Psoas muscle (tissue), 8 donors: ENCODE data around the gene ARHGAP32. TPM values are rescaled to one million over a fixed set of nuclear protein-coding genes. Genes with fewer than 3 reads are reported as not detected.
"Not testable (repeated sequence)": the region's sequence is repeated elsewhere in the genome, so short reads cannot be mapped to it uniquely, and the experiment has no call there.

Experiments used
- ATAC-seq, 4 donors: fragments of 200-7000 bp; cut with Tn5 transposase; one replicate each; pipeline ENCODE4 v1.9.1; 2020; ENCODE audit warnings: moderate library complexity in 3 of 4, mild to moderate bottlenecking in 2 of 4
- DNase-seq, 2 donors: peaks; one replicate each; pipeline ENCODE4 v3.0.0-alpha.2; 2020
- H3K27ac ChIP-seq: fragments of 200-600 bp; one replicate; pipeline ENCODE4 v1.8.0; 2022
- H3K27me3 ChIP-seq, 3 donors: fragments of 200-600 bp in 1 of 3; one replicate each; pipeline versions ENCODE4 v1.6.1 to v1.8.0; 2013 to 2022; ENCODE audit warnings: low read length in 2 of 3, mild to moderate bottlenecking in 2 of 3, moderate library complexity in 1 of 3; ENCODE audit not compliant: insufficient read depth in 3 of 3
- H3K36me3 ChIP-seq, 2 donors: fragments of 200-600 bp in 1 of 2; one replicate each; pipeline versions ENCODE4 v1.6.1 to v1.8.0; 2013 to 2022; ENCODE audit warnings: low read depth in 1 of 2, mild to moderate bottlenecking in 1 of 2, moderate library complexity in 1 of 2; ENCODE audit not compliant: insufficient read depth in 1 of 2
- H3K4me1 ChIP-seq: fragments of 200-600 bp; one replicate; pipeline ENCODE4 v1.8.0; 2022
- H3K4me3 ChIP-seq: fragments of 200-600 bp; one replicate; pipeline ENCODE4 v1.8.0; 2022; ENCODE audit warnings: mild to moderate bottlenecking
- H3K9me3 ChIP-seq: fragments of 200-600 bp; one replicate; pipeline ENCODE4 v1.8.0; 2022
- WGBS, 3 donors: extraction: QIAGEN DNeasy Blood & Tissue Kit; methylation state at CpG; one replicate each; pipeline versions ENCODE4 v1.1.6 to v1.1.7; 2013; 5-methylcytosine and 5-hydroxymethylcytosine counted together
- intact Hi-C, 2 donors: fragments of 100-400 bp; cut with DNase I; formaldehyde crosslinking; loops; one replicate each; pipeline versions ENCODE4 v1.11.0 to v1.14.2; 2022
- polyA plus RNA-seq, 3 donors: library from polyadenylated mRNA; stranded (reverse); fragments of 200-250 nt; gene quantifications; one replicate each; pipeline ENCODE4 v1.2.3, GENCODE V29; 2013
- total RNA-seq, 4 donors: library from RNA; stranded (reverse); fragmentation: NEBNext Ultra II Directional in 2 of 4; extraction: Animal tissue kit (Norgen Biotek cat#: 25700) in 2 of 4; gene quantifications; one replicate each; pipeline versions ENCODE4 v1.2.1 to v1.2.4, GENCODE V29; 2021 to 2023
- TF ChIP-seq, protein P1 (sequence below): fragments of 200-600 bp; IDR thresholded peaks from one replicate; pipeline ENCODE4 v1.8.0; 2022; ENCODE audit warnings: antibody characterized with exemption
- donor health status: healthy with polysubstance abuse.
- donor health status: DM: no; HTN: no; CAD: no; lungs with moderate emphysema.
- donor health status: Bipolar disorder and iron deficiency.
- donor health status: healthy.
- donor health status: DM: yes; HTN: yes; CAD: no.
- donor health status: DM: no; HTN: no; CAD: no.
- donor health status: DM: no; HTN: no; CAD: no.
- donor health status: DM: yes; HTN: yes; CAD: no.

The ARHGAP32 gene
- total and polyA plus RNA-seq, 7 donors, result 1.3 to 10.1 (median 6.4) TPM

DNA sequence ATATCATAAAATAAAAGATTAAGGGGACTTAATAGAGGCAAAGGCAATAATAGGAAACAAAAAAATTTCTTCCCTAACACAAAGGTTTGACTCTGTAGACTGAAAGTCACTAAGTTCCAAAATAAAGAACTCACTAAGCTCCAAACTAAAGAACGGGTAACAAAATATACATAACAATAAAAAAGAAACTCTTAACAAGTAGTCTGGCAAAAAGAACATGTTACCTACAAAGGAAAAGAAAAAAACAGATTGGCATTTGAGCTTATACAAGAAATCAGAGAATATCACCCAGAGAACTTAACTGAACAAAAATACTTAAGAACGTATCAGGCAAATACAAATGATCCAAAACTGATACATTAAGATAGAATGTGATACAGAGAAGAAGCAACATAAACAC is 7.5 kb downstream of the ARHGAP32 start:
- WGBS, 3 donors, result 90 to 95% (median 90%) methylated on average over 2 of the region's 2 CpGs
- peaks cover 2% of the 10 kb centered on the region for H3K4me1 ChIP-seq
- intact Hi-C loops, result no loop called here
- no peak overlapping the region for H3K27ac ChIP-seq
- DNase-seq (no peak), ATAC-seq (no peak)
- TF ChIP-seq, protein P1, sequence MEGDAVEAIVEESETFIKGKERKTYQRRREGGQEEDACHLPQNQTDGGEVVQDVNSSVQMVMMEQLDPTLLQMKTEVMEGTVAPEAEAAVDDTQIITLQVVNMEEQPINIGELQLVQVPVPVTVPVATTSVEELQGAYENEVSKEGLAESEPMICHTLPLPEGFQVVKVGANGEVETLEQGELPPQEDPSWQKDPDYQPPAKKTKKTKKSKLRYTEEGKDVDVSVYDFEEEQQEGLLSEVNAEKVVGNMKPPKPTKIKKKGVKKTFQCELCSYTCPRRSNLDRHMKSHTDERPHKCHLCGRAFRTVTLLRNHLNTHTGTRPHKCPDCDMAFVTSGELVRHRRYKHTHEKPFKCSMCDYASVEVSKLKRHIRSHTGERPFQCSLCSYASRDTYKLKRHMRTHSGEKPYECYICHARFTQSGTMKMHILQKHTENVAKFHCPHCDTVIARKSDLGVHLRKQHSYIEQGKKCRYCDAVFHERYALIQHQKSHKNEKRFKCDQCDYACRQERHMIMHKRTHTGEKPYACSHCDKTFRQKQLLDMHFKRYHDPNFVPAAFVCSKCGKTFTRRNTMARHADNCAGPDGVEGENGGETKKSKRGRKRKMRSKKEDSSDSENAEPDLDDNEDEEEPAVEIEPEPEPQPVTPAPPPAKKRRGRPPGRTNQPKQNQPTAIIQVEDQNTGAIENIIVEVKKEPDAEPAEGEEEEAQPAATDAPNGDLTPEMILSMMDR, result no peak
- H3K36me3 ChIP-seq, result no peaks in the 10 kb centered on the region
- H3K9me3 ChIP-seq, result no peaks in the 10 kb centered on the region
- no peak overlapping the region for H3K4me3 ChIP-seq
- H3K27me3 ChIP-seq, result no peaks in the 10 kb centered on the region

GRCh38 chr11:129167315-129167714 is 24.8 kb downstream of the ARHGAP32 start:
- H3K27me3 ChIP-seq, result no peaks in the 10 kb centered on the region
- H3K4me1 ChIP-seq, result no peaks in the 10 kb centered on the region
- no peaks in the 10 kb centered on the region for H3K36me3 ChIP-seq
- H3K4me3 ChIP-seq, result no peak overlapping the region
- ATAC-seq, result no peak
- peaks cover 10% of the 10 kb centered on the region for H3K9me3 ChIP-seq
- no peak overlapping the region for H3K27ac ChIP-seq
- intact Hi-C loops, result no loop called here
- no peak for DNase-seq
- TF ChIP-seq, protein P1, result no peak
- WGBS, 3 donors, result 31 to 70% (median 39%) methylated on average over 1 of the region's 1 CpG

- Histone ChIP-seq H3K36me3 (no peaks in the 10 kb centered on the region), H3K4me3 (no peak overlapping the region), H3K27me3 (no peaks in the 10 kb centered on the region), H3K27ac (no peak overlapping the region), H3K4me1 (no peaks in the 10 kb centered on the region), H3K9me3 (peaks cover 4% of the 10 kb centered on the region)
- intact Hi-C loops, result no loop called here
- WGBS, 3 donors, result 84 to 89% (median 88%) methylated on average over 3 of the region's 3 CpGs
- no peak for DNase-seq
- ATAC-seq, result no peak
- TF ChIP-seq, protein P1, result no peak
Observed at GRCh38 chr11:129163714-129164164, 28.4 kb downstream of the ARHGAP32 start.

GRCh38 chr11:129157080-129157479 is 35.0 kb downstream of the ARHGAP32 start:
- intact Hi-C loops, H3K27me3 ChIP-seq, DNase-seq, ATAC-seq, H3K4me1 ChIP-seq, H3K36me3 ChIP-seq, H3K4me3 ChIP-seq, H3K27ac ChIP-seq: not testable (repeated sequence)
- peaks cover 17% of the 10 kb centered on the region for H3K9me3 ChIP-seq
- 94 to 95% (median 94%) methylated on average over 3 of the region's 3 CpGs for WGBS, 3 donors

DNA sequence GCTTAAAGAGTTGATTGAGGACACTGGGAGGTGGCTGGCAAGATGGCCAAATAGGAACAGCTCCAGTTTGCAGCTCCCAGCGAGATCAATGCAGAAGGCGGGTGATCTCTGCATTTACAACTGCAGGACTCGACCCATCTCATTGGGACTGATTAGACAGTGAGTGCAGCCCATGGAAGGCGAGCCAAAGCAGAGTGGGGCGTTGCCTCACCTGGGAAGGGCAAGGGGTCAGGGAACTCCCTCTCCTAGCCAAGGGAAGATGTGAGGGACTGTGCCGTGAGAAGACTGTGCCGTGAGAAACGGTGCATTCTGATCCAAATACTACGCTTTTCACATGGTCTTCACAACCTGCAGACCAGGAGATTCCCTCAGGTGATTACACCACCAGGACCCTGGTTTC is 36.4 kb downstream of the ARHGAP32 start:
- TF ChIP-seq, protein P1, result no peak
- Histone ChIP-seq H3K4me3 (no peak overlapping the region), H3K27ac (no peak overlapping the region), H3K27me3 (no peaks in the 10 kb centered on the region), H3K36me3 (no peaks in the 10 kb centered on the region), H3K9me3 (peaks cover 17% of the 10 kb centered on the region), H3K4me1 (no peaks in the 10 kb centered on the region)
- WGBS, 3 donors, result 95 to 96% (median 95%) methylated on average over 9 of the region's 9 CpGs
- ATAC-seq, result no peak
- intact Hi-C loops, result no loop called here
- no peak for DNase-seq
